GM08714 (cell line): ENCODE measurements around the gene FGFR2.

Source experiments
- H3K4me3 ChIP-seq: fragments of 200-500 bp; sonication (Bioruptor generic); 2 replicates; pipeline ENCODE4 v1.5.1; 2014; ENCODE audit warnings: mild to moderate bottlenecking, low read length, inconsistent platforms
- ZNF274 ChIP-seq: IDR thresholded peaks from 2 replicates; pipeline ENCODE4 v1.6.1; 2012; ENCODE audit warnings: mild to moderate bottlenecking, low read depth, low read length

FGFR2 gene

DNA sequence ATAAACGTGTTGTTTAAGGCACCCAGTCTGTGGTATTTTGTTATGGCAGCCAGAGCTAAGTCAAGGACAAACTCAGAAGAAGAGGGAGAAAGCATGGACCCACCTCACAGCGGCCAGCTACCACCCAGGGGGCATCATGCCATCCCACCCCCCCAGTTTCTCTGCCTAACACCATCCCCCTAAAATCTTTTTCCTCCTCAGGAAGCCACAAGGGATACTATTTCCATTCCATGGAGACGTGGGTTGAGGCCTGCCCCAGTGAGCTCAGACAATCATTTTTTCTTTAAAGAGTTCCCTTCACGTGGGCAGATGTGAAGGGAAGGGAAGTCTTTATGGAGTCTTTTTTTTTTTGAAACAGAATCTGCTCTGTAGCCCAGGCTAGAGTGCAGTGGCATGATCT lies 131.8 kb downstream of the FGFR2 start:
- TF ChIP-seq ZNF274, result no peak
- H3K4me3 ChIP-seq, result no peak overlapping the region

GRCh38 chr10:121465215-121465614 lies 133.0 kb downstream of the FGFR2 start:
- H3K4me3 ChIP-seq, result no peak overlapping the region
- no peak for TF ChIP-seq ZNF274

DNA sequence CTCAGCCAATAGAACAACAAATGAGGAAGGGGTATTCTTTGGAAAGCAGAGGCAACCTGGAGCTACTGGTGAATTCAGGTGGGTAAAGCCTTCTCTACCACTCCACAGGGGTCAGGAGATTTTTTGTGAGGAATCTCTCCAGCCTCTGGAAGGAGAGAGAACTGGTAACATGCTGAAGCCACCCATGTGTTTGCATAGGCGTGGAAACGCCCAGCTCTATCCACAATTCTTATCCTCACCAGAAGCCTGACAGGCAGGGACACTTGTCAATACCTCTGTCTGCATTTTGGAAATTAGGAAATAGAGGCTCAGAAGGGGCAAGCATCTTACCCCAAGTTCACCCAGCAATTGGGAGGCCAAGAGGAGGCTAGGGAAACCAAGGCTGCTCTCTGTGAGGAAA lies 133.7 kb downstream of the FGFR2 start:
- H3K4me3 ChIP-seq, result no peak overlapping the region
- no peak for TF ChIP-seq ZNF274

GRCh38 chr10:121462955-121463354 lies 135.3 kb downstream of the FGFR2 start:
- TF ChIP-seq ZNF274, result no peak
- no peak overlapping the region for H3K4me3 ChIP-seq

- TF ChIP-seq ZNF274, result no peak
- no peak overlapping the region for H3K4me3 ChIP-seq
These were observed 136.0 kb downstream of the FGFR2 start for GRCh38 chr10:121462281-121462680.

DNA sequence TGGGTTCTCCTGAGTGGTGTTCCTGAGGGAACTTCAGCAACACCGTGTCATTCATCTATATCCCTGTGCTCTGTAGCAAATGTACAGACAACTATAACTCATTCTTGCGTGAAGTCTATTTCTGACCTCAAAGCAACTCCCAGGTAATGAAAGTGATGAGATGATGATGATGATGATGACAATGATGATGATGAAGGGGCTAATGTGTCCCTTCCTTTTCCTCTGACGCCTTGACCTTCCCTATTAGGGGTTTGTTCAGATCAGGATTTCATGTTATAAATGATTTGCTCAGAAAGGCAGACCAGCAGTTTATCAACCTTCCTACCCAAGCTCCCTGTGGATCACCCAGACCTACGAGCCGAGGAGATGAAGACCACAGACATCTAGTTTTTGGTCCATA lies 136.9 kb downstream of the FGFR2 start:
- no peak for TF ChIP-seq ZNF274
- H3K4me3 ChIP-seq, result no peak overlapping the region

- no peak for TF ChIP-seq ZNF274
- H3K4me3 ChIP-seq, result no peak overlapping the region
These were observed 137.5 kb downstream of the FGFR2 start for GRCh38 chr10:121460733-121461132.

DNA sequence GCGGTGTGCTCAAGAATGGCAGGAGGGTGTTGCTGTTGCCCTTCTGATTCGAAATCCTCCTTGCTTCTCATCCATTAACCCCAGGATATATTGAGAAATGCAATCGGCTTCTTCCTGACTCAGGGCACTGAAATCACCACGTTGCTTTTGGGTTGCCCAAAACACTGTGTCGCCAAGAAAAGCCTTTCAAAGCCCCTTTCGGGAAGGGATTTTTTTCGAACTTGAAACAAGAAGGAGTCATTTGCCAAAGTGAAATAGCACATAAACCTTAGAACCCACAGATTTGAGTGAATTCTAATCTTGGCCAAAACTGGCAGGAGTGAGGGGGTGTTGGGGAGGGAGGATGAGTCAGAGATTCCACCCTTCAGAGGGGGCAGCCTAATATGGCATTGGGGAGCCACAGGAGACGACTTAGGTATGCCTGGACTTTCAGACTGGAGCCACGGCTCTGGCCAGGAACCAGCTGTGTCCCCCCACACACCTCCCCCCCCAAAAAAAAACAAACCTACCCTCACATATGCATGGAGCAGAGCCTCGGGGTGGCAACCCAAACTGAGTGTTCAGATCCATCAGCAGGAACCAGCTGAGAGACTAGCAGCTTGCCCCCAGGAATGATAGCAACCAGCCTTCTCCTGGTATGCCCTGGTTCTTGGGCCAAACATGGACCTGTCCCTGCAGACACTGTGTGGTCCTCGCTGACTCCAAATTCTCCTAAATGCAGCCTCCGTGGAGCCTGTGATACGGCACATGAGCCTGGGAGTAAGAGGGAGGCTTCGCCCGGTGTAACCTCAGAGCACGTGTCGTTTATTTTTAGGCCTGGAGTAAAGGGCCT lies 138.4 kb downstream of the FGFR2 start:
- no peak overlapping the region for H3K4me3 ChIP-seq
- no peak for TF ChIP-seq ZNF274

- H3K4me3 ChIP-seq, result no peak overlapping the region
- no peak for TF ChIP-seq ZNF274
These were observed 139.0 kb downstream of the FGFR2 start for GRCh38 chr10:121459279-121459621.

DNA sequence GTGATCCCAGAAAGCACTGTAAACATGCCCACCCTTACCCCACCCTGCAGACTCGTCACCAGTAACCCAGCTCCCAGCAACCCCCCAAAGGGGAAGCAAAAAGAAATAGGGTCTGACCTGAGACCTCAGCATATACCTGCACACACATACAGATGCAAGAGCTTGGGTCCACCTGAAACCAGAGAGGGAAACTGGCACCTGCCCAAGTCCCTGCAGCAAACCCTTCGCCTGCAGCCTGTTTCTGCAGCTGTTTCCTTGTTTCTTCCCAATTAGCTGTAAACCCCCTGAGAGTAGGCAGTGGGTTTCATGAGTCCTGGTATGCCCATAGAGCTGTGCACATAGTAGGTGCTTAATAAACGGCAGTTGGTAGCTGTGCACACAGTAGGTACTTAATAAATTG lies 140.5 kb downstream of the FGFR2 start:
- TF ChIP-seq ZNF274, result no peak
- H3K4me3 ChIP-seq, result no peak overlapping the region

DNA sequence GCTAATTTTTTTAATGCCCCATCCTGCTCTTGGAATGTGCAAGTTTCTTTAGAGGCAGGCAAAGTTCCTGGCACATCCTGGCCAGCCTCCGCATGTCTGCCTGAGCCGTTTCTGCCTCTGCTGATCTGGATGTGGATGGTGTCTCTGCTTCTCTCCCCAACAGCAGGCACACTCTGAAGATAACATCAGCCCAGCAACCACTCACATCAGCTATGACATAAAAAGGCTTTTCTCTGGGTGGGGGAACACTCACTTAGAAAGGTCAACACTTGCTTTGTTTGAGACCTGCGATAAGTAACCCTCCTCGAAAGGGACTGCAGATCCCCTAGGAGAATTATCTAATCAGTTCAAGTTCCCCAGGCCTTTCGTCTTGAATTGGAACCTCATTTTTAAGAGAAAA lies 142.9 kb downstream of the FGFR2 start:
- TF ChIP-seq ZNF274, result no peak
- no peak overlapping the region for H3K4me3 ChIP-seq

- H3K4me3 ChIP-seq, result no peak overlapping the region
- no peak for TF ChIP-seq ZNF274
These were observed 143.5 kb downstream of the FGFR2 start for GRCh38 chr10:121454781-121455180.

GRCh38 chr10:121453160-121453559 lies 145.1 kb downstream of the FGFR2 start:
- no peak overlapping the region for H3K4me3 ChIP-seq
- TF ChIP-seq ZNF274, result no peak

- TF ChIP-seq ZNF274, result no peak
- H3K4me3 ChIP-seq, result no peak overlapping the region
These were observed 145.7 kb downstream of the FGFR2 start for GRCh38 chr10:121452581-121452980.

DNA sequence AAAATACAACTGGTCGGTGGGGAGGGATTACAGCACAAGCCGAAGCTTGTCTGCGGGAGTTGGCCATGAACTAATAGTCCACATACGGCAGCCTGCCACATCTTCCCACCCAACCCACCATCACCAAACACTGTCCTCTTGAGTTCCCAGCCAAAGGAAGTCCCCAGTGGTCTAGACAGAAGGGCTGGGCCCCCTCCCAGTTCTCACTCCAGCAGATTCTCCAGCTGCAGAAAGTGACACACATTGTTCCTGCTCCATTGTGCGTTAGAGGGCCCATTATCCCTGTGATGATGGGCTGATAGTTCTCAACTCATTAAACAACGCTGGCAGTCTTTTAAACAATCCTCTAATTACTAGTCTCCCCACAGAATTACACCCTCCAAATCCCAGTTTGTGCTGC lies 148.0 kb downstream of the FGFR2 start:
- H3K4me3 ChIP-seq, result no peak overlapping the region; the same call in 1 of the 2 replicates
- no peak for TF ChIP-seq ZNF274

DNA sequence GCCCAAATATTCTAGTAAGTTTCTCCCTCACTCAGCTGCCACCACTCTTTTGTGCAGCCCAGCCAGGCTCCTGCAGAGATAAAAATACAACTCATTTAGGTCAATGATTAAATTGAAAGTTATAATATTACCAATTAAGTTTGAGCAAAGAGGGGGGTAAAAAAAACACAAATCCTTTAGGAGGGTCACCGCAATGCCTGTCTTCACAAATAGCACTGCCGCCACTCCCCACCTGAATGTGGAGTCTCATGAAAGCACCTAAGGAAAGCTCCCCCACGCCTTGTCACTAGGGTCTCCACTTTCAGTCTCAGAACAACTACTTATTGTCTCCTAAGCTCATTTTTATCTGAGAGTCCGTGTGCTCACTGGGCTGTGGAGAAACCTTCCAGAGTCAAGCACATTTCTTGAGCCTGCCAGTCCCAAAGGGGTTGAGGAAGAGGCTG lies 148.7 kb downstream of the FGFR2 start:
- H3K4me3 ChIP-seq, result peak overlapping the region; percentile 32; the same call in 1 of the 2 replicates
- TF ChIP-seq ZNF274, result no peak
